ENCODE data around the gene PSMD1.

DNA sequence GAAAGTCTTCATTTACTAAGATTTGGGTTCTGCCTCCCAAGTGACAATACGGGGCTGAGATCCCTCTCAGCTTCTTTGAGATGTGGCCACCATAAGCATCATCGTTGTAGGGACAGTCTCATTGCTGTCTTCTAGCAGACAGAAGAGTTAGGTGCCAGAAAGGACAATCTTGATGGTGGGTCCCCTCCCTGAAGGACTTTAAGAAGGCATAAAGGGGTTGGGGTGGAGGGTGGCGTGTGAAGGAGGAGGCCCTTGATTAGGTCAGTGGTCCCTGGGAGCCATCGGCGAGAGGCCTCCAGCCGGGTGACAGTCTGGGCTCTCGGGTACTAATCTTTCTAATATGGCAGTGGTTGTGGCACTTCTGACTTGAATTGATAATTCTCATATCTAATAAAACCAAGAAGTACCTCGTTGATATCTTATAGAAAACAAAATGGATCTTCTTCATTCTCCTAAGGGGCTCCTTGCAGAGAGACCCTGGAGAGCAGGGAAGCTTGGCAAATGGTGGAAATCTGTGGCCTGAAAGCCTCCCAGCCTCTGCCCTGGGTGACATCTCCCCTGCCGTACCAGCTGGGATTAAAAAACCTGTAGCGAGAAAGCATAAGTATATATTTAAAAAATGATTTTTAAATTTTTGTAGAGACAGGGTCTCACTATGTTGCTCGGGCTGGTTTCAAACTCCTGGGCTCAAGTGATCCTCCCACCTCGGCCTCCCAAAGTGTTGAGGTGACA lies 7.2 kb upstream of the PSMD1 start:
- TF ChIP-seq, protein P1, sequence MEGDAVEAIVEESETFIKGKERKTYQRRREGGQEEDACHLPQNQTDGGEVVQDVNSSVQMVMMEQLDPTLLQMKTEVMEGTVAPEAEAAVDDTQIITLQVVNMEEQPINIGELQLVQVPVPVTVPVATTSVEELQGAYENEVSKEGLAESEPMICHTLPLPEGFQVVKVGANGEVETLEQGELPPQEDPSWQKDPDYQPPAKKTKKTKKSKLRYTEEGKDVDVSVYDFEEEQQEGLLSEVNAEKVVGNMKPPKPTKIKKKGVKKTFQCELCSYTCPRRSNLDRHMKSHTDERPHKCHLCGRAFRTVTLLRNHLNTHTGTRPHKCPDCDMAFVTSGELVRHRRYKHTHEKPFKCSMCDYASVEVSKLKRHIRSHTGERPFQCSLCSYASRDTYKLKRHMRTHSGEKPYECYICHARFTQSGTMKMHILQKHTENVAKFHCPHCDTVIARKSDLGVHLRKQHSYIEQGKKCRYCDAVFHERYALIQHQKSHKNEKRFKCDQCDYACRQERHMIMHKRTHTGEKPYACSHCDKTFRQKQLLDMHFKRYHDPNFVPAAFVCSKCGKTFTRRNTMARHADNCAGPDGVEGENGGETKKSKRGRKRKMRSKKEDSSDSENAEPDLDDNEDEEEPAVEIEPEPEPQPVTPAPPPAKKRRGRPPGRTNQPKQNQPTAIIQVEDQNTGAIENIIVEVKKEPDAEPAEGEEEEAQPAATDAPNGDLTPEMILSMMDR (IDR thresholded peaks at IDR 0.05) = no peak
- no peak for TF ChIP-seq POLR2A (IDR thresholded peaks at IDR 0.05)
